ENCODE results near the gene RPRD2. TPM values are rescaled to one million over a fixed set of nuclear protein-coding genes. Genes with fewer than 3 reads are reported as not detected.
"Not testable (repeated sequence)": the region's sequence is repeated elsewhere in the genome, so short reads cannot be mapped to it uniquely, and the experiment has no call there.

RPRD2 gene
- total RNA-seq, 1 experiment from 2014 or later = 7.1 TPM

- DNase-seq (ENCODE audit: low read depth, low spot score) = no peak
- in situ Hi-C loops (cut with HindIII; ENCODE audit: low pct_unique_long_range_greater_than_20kb, low sequenced_read_pairs) = no loop called here
These were observed 21.8 kb downstream of the RPRD2 start for GRCh38 chr1:150385537-150386445.

DNA sequence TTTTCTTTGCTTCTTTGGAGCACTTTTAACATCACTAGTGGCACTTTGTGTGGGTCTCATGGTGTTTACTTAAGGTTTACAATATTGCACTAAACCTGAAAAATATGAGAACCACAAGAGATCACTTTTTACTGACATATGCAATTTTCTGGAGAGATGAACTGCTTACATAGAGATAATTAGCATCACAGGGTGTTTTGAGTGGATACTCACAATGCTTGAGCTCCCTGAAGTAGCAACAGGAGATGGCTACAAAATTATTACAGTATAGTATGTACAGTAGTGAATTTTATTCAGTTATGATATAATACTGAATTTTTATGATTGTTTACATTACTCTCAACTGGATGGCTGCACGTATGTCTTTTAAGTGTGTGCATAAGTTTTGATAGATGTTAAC is 22.6 kb downstream of the RPRD2 start:
- no peak for DNase-seq (ENCODE audit: low read depth, low spot score)
- in situ Hi-C loops (cut with HindIII; ENCODE audit: low pct_unique_long_range_greater_than_20kb, low sequenced_read_pairs) = no loop called here

GRCh38 chr1:150387200-150387599 is 23.3 kb downstream of the RPRD2 start:
- in situ Hi-C loops (cut with HindIII; ENCODE audit: low pct_unique_long_range_greater_than_20kb, low sequenced_read_pairs) = no loop called here
- DNase-seq (ENCODE audit: low read depth, low spot score) = no peak

- no peak for DNase-seq (ENCODE audit: low read depth, low spot score)
- in situ Hi-C loops (cut with HindIII; ENCODE audit: low pct_unique_long_range_greater_than_20kb, low sequenced_read_pairs) = no loop called here
These were observed 24.3 kb downstream of the RPRD2 start for GRCh38 chr1:150388241-150388640.

DNA sequence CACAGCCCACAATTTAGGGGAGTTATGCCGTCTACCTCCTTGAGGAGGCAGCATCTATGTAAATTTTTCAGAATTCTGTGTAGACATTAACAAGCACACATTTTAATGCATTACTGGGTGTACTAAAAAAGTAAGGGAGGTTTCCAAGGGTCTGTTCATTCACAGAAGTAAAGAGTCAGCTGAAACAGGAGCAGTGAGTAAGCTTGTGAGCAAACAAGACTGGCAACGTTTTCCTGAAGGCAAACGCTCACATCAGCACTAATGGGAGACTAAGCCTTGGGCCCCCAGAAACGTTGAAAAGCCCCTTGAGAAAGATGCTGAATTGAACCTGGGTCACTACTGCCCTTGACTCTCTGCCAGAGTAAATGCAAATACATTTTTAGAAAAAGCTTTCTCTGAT is 25.7 kb downstream of the RPRD2 start:
- no peak for DNase-seq (ENCODE audit: low read depth, low spot score)

DNA sequence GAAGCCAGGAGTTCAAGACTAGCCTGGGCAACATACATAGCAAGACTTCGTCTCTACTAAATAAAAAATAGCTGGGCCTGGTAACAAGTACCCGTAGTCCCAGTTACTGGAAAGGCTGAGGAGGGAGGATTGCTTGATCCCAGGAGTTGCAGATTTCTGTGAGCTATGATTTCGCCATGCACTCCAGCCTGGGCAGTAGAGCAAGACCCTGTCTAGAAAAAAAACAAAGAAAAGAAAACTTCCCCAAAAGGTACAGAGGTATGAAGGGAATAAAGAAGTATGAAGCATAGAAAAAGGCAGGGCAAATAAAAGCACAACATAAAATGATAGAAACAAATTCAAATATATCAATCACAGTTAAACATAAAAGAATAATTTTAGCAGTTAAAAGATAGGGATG is 28.7 kb downstream of the RPRD2 start:
- no peak for DNase-seq (ENCODE audit: low read depth, low spot score)
- in situ Hi-C loops (cut with HindIII; ENCODE audit: low pct_unique_long_range_greater_than_20kb, low sequenced_read_pairs) = no loop called here

More for the DNA sequence above, 25.7 kb downstream of the RPRD2 start:
- in situ Hi-C loops (cut with HindIII; ENCODE audit: low pct_unique_long_range_greater_than_20kb, low sequenced_read_pairs) = no loop called here

- DNase-seq (ENCODE audit: low read depth, low spot score); in situ Hi-C loops (cut with HindIII; ENCODE audit: low pct_unique_long_range_greater_than_20kb, low sequenced_read_pairs): not testable (repeated sequence)
These were observed 31.2 kb downstream of the RPRD2 start for GRCh38 chr1:150395115-150395514.

DNA sequence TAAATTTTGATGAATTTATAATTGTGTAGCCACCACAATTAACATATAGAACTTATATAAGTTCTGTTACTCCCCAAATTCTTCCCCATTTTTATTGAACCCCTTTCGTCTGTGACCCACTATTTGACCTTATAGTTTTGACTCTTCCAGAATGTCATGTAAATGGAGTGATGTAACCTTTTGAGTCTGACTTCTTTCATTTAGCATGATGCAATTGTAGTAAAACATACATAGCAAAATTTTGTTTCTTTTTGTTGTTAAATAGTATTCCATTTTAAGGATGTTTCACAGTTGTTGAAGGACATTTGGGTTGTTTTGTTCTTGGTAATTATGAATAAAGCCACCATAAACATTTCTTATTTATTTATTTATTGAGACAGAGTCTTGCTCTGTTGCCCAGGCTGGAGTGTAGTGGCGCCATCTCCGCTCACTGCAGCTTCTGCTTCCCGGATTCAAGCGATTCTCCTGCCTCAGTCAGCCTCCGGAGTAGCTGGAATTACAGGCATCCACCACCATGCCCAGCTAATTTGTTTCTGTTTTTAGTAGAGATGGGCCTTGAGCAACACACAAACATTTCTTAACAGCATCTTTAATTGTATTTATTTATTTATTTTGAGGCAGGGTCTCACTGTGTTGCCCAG is 33.6 kb downstream of the RPRD2 start:
- in situ Hi-C loops (cut with HindIII; ENCODE audit: low pct_unique_long_range_greater_than_20kb, low sequenced_read_pairs) = no loop called here

GRCh38 chr1:150404465-150404864 is 40.5 kb downstream of the RPRD2 start:
- in situ Hi-C loops (cut with HindIII; ENCODE audit: low pct_unique_long_range_greater_than_20kb, low sequenced_read_pairs) = no loop called here
- DNase-seq (ENCODE audit: low read depth, low spot score) = no peak

More for the DNA sequence above, 33.6 kb downstream of the RPRD2 start:
- DNase-seq (ENCODE audit: low read depth, low spot score) = no peak

DNA sequence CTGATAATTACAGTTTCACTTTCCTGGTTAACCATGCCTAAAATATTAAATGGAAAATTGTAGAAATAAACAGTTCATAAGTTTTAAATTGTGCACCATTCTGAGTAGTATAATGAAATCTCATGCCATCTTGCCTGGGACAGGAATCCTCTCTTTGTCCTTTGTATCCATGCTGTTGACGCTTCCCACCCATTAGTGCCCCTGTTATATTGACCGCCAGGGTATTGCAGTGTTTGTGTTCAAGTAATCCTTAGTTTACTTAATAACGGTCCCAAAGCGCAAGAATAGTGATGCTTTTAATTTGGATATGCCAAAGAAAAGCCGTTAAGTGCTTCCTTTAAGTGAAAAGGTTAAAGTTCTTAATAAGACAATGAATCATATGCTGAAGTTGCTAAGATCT is 41.7 kb downstream of the RPRD2 start:
- in situ Hi-C loops (cut with HindIII; ENCODE audit: low pct_unique_long_range_greater_than_20kb, low sequenced_read_pairs) = no loop called here

DNA sequence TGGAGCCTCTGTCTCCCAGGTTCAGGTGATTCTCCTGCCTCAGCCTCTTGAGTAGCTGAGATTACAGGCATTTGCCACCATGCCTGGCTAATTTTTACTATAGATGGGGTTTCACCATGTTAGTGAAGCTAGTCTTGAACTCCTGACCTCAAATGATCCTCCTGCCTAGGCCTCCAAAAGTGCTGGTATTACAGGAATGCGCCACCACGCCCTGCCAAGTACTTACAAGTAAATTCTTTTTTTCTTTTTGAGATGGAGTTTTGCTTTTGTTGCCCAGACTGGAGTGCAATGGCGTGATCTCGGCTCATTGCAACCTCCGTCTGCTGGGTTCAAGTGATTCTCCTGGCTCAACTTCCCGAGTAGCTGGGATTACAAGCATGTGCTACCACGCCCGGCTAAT is 42.5 kb downstream of the RPRD2 start:
- in situ Hi-C loops (cut with HindIII; ENCODE audit: low pct_unique_long_range_greater_than_20kb, low sequenced_read_pairs) = no loop called here
- no peak for DNase-seq (ENCODE audit: low read depth, low spot score)

More for the DNA sequence above, 41.7 kb downstream of the RPRD2 start:
- no peak for DNase-seq (ENCODE audit: low read depth, low spot score)

GRCh38 chr1:150407330-150407729 is 43.4 kb downstream of the RPRD2 start:
- DNase-seq (ENCODE audit: low read depth, low spot score) = no peak
- in situ Hi-C loops (cut with HindIII; ENCODE audit: low pct_unique_long_range_greater_than_20kb, low sequenced_read_pairs) = no loop called here

- in situ Hi-C loops (cut with HindIII; ENCODE audit: low pct_unique_long_range_greater_than_20kb, low sequenced_read_pairs) = no loop called here
- DNase-seq (ENCODE audit: low read depth, low spot score) = no peak
These were observed 44.9 kb downstream of the RPRD2 start for GRCh38 chr1:150408800-150409199.

GRCh38 chr1:150409504-150410362 is 45.8 kb downstream of the RPRD2 start:
- no peak for DNase-seq (ENCODE audit: low read depth, low spot score)
- in situ Hi-C loops (cut with HindIII; ENCODE audit: low pct_unique_long_range_greater_than_20kb, low sequenced_read_pairs) = no loop called here

- in situ Hi-C loops (cut with HindIII; ENCODE audit: low pct_unique_long_range_greater_than_20kb, low sequenced_read_pairs) = no loop called here
- peak; percentile 93 for DNase-seq (ENCODE audit: low read depth, low spot score)
These were observed 46.7 kb downstream of the RPRD2 start for GRCh38 chr1:150410582-150411101.

- in situ Hi-C loops (cut with HindIII; ENCODE audit: low pct_unique_long_range_greater_than_20kb, low sequenced_read_pairs) = no loop called here
These were observed 50.6 kb downstream of the RPRD2 start for GRCh38 chr1:150414592-150414991.

GRCh38 chr1:150415800-150416199 is 51.9 kb downstream of the RPRD2 start:
- in situ Hi-C loops (cut with HindIII; ENCODE audit: low pct_unique_long_range_greater_than_20kb, low sequenced_read_pairs) = no loop called here
- DNase-seq (ENCODE audit: low read depth, low spot score) = no peak

More at GRCh38 chr1:150414592-150414991, 50.6 kb downstream of the RPRD2 start:
- DNase-seq (ENCODE audit: low read depth, low spot score) = no peak

All from SK-MEL-5 (cell line).